GM10847 (cell line): Measurements from ENCODE around the gene RPS6KC1.

ENCODE experiments used
- POLR2A ChIP-seq: IDR thresholded peaks from 2 replicates; pipeline ENCODE4 v1.6.1; 2011; ENCODE audit not compliant: insufficient read length; ENCODE audit errors: extremely low read depth

Gene RPS6KC1

DNA sequence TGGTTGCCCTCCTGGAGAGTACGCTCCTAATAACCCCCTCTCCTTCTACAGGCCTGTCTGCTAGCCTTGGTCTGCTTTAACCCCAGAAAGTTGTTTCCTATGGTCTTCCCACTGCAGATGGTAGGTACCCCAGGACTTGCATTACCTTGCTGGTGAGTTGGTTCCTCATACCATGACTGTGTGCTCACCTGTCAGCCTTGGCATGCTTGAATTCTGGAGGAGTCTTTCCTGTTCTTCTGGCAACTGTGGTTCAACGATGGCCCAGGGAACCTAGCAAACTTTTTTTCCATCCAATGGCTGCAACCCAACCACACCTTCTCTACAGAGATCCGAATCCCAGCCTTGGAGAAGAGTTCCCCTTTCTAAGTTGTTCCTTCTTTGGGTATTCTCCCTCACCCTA lies 36.9 kb downstream of the RPS6KC1 start:
- TF ChIP-seq POLR2A: no peak

DNA sequence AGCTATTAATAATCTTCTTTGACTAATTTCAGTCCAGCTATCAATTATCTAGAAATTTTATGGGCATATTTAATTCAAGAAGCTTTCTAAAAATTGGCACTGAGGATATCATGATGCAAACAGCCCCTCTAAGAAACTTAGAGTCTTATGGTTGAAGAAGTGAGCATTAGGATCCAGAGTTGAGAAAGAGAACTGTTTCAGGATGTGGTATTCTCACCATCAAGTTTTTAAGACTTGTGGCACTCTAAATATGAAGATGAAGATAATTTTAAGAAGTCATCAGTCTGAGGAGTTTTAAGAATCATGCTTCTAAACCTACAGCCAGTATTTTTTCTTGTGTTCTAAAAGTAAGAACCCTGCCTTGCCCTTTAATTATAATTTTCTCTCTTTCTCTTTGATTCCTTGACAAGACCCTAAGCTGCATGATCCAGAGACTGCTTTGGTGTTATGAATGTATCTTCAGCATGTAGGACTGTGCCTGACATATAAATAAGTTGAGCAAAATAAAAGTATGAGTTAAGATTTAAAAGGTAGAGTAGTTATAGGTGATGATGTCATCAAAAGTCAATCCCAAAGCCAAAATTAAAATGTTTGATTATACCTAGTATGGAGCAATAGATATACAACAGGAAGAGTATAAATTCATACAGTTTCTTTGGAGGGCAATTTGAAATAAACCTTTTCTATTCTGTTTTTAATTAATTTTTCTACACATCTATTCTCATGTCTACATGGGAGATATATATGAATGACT lies 39.1 kb downstream of the RPS6KC1 start:
- TF ChIP-seq POLR2A: no peak

DNA sequence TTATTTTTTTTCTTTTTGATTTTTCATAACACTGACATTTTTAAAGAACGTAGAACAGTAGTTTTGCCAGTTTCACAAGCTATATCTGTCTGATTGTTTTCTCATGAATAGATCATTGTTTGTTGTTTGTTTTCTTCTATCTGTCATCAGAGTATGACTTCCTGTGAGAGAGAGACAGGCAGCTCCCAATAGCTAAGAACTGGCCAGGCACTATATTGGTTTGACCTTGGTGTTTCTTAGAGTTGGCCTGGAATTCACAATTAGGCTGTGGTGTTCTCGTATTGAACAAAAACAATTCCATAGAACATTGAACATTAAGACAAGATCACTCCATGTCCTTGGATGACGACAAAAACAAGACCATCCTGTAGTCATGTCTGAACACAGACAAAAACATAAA lies 43.4 kb downstream of the RPS6KC1 start:
- no peak for TF ChIP-seq POLR2A

DNA sequence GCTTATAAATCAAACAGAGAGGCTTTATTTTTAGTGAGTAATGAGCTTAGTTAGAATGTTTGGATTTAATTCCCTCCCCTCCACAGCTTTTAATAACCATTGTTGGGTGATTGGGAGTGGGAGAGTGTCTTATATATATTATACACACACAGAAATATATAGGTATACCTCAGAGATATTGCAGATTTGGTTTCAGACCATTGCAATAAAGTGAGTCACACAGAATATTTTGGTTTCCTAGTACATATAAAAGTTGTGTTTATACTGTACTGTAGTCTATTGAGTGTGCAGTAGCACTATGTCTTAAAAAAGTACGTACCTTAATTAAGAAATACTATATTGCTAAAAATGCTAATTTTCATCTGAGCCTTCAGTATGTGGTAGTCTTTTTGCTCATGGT lies 44.4 kb downstream of the RPS6KC1 start:
- no peak for TF ChIP-seq POLR2A

DNA sequence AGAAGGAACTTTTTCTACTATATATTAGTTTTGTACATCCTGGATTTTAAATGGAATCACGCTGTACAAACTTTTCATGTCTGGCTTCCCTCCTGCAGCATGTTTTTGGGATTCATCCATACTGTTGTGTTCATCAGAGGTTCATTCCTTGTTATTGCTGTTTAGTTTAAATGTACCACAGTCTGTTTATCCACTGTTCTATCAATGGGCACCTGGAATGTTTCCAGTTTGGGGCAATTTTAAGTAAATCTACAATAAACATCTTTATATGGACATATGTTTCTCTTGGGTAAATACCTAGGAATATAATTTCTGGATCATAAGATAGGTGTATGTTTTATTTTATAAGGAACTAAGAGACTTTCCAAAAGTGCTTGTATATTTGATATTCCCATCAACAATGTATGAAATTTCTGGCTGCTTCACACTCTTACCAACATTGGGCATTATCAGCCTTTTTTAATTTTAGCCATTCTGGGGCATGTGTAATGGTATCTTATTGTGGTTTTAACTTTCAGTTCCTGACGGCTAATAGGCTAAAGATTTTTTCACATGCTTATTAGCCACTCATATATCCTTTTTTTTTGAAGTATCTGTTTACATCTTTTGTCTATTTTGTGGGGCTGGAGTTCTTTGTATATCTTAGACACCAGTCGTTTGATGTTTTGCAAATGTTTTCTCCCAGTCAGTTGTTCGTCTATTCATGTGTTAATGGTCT lies 48.8 kb downstream of the RPS6KC1 start:
- no peak for TF ChIP-seq POLR2A

DNA sequence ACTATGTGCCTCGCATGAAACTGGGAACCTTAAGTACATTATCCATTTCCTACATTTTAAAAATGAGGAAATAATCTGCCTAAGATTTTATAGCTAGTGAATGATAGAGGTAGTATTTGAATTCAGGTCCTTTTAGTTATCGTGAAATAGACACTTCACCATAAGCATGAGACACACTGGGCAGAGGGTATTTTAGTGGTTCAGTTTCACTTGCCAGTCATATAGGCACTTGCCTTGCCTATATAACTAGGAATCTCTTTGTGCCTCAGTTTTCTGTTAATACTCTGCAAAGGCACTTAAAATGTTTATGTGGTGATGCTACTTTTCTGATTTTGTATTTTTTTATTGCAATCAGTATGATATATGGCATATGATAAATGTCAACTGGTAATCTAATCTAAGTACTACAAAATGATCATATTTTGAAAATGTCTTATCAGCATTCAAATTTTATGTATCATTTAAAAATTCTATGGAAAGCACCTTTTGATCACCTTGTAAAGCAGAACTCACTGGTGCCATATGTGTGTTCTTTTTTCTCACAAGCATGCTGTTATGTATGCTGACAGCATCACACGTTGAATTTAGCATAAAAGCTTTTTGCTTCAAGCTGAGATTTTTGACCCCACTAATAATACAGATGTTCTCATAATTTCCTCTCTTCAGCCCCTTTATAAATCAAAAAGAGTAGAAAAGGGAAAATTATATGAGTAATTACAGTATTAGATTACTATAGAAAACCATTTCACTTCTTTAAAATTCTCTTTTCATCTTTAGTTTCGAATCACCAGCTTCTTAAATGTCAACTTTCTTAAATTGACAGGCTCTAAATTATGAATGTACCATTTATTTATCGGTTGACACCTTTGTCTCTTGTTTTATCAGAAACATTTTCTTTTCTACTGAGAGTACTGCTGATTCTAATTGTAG lies 52.6 kb downstream of the RPS6KC1 start:
- TF ChIP-seq POLR2A: no peak

DNA sequence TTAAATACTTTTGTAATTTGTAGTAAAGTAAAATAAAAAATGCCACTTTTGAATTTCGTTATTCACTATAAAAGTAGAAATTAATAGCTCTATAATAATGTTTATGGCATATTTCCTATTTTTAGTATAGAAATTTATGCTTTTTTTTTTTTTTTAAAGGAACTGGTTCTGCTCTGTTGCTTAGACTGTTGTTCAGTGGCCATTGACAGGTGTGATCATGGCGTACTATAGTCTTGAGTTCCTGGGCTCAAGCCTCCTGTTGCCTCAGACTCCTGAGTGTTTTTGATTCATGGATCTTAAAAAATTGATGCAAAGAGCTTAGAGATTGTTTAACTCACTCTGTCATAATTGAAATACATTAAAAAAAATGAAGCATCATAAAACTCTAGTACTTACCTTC lies 53.6 kb downstream of the RPS6KC1 start:
- no peak for TF ChIP-seq POLR2A

- no peak for TF ChIP-seq POLR2A
Observed at GRCh38 chr1:213106298-213106697, 55.3 kb downstream of the RPS6KC1 start.

GRCh38 chr1:213107613-213108012 lies 56.6 kb downstream of the RPS6KC1 start:
- TF ChIP-seq POLR2A: no peak

GRCh38 chr1:213110349-213111300 lies 59.6 kb downstream of the RPS6KC1 start:
- no peak for TF ChIP-seq POLR2A

GRCh38 chr1:213111502-213111901 lies 60.5 kb downstream of the RPS6KC1 start:
- no peak for TF ChIP-seq POLR2A

GRCh38 chr1:213119794-213120193 lies 68.8 kb downstream of the RPS6KC1 start:
- no peak for TF ChIP-seq POLR2A

DNA sequence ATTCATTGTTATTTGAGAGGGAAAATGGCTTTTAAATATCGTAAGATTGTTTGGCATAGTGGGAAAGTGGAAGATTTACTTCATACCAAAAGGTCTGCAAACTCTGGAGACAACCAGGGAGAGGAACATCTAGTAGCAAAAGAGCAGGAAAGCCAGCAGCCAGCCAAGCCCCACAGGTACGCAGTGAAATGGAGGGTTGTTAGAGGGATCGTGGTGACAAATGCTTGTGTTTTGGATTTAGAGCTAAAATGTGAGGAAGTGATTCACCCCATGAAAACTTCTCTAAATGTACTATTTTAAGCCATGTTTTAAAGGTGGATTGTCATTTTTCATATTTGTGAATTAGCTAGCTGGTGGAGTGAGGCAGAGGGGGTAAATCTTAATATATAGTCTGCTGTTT lies 69.3 kb downstream of the RPS6KC1 start:
- no peak for TF ChIP-seq POLR2A

- no peak for TF ChIP-seq POLR2A
Observed at GRCh38 chr1:213120961-213121360, 69.9 kb downstream of the RPS6KC1 start.
